Left renal pelvis (tissue), 4 donors: Measurements from ENCODE around the gene MSANTD3. TPM values are rescaled to one million over a fixed set of nuclear protein-coding genes. Genes with fewer than 3 reads are reported as not detected.

Experiments used
- DNase-seq, 4 donors: peaks; one replicate each; pipeline ENCODE4 v3.0.0-alpha.2; 2013; ENCODE audit warnings: low read depth in 4 of 4, low spot score in 3 of 4
- polyA plus RNA-seq, 4 donors: library from polyadenylated mRNA; unstranded; fragments of 120-200 nt; gene quantifications; one replicate each; pipeline ENCODE4 v1.2.1, GENCODE V29; 2013; ENCODE audit not compliant: insufficient read length in 4 of 4

MSANTD3 gene
- polyA plus RNA-seq, 4 donors, result 21.6 to 25.7 (median 23.4) TPM

GRCh38 chr9:100465274-100465673 lies 38.3 kb downstream of the MSANTD3 start:
- no peak for DNase-seq

- DNase-seq, result no peak
Measured at GRCh38 chr9:100465761-100466160, 38.8 kb downstream of the MSANTD3 start.

- DNase-seq, result no peak
Measured at GRCh38 chr9:100466171-100466828, 39.4 kb downstream of the MSANTD3 start.

- DNase-seq, result no peak
Measured at GRCh38 chr9:100466829-100467221, 39.9 kb downstream of the MSANTD3 start.

GRCh38 chr9:100468041-100468440 lies 41.1 kb downstream of the MSANTD3 start:
- DNase-seq, result no peak

GRCh38 chr9:100472268-100472667 lies 45.3 kb downstream of the MSANTD3 start:
- DNase-seq, result no peak

GRCh38 chr9:100472788-100473275 lies 45.9 kb downstream of the MSANTD3 start, which contains the start of gene TMEFF1:
Gene TMEFF1 (plus strand): TSS chr9:100473149. CDS start chr9:100473545, 396 bp downstream.
- peak; percentile 27 to 58 (median 52) for DNase-seq

GRCh38 chr9:100473276-100474081 lies 46.5 kb downstream of the MSANTD3 start:
- peak; percentile 19 to 31 (median 22) for DNase-seq

GRCh38 chr9:100474082-100474923 lies 47.4 kb downstream of the MSANTD3 start:
- DNase-seq, result peak in 2 of 4 donors; percentile 4 to 14

GRCh38 chr9:100474924-100475276 lies 48.0 kb downstream of the MSANTD3 start:
- DNase-seq, result no peak

- DNase-seq, result no peak
Measured at GRCh38 chr9:100477241-100477640, 50.3 kb downstream of the MSANTD3 start.

- no peak for DNase-seq
Measured at GRCh38 chr9:100478192-100478591, 51.2 kb downstream of the MSANTD3 start.

- no peak for DNase-seq
Measured at GRCh38 chr9:100479820-100480219, 52.9 kb downstream of the MSANTD3 start.

GRCh38 chr9:100485196-100485595 lies 58.3 kb downstream of the MSANTD3 start:
- DNase-seq, result no peak

GRCh38 chr9:100486479-100487176 lies 59.7 kb downstream of the MSANTD3 start:
- DNase-seq, result no peak

GRCh38 chr9:100488177-100488576 lies 61.2 kb downstream of the MSANTD3 start:
- DNase-seq, result no peak

- no peak for DNase-seq
Measured at GRCh38 chr9:100489836-100490235, 62.9 kb downstream of the MSANTD3 start.

- no peak for DNase-seq
Measured at GRCh38 chr9:100492952-100493351, 66.0 kb downstream of the MSANTD3 start.

- no peak for DNase-seq
Measured at GRCh38 chr9:100498592-100498991, 71.6 kb downstream of the MSANTD3 start.

- no peak for DNase-seq
Measured at GRCh38 chr9:100499460-100499859, 72.5 kb downstream of the MSANTD3 start.
